ENCODE data around the gene RPTOR. TPM values are rescaled to one million over a fixed set of nuclear protein-coding genes. Genes with fewer than 3 reads are reported as not detected.

The RPTOR gene
- total RNA-seq, 4 donors from 2014 or later = 19.0 to 48.3 (median 27.3) TPM

DNA sequence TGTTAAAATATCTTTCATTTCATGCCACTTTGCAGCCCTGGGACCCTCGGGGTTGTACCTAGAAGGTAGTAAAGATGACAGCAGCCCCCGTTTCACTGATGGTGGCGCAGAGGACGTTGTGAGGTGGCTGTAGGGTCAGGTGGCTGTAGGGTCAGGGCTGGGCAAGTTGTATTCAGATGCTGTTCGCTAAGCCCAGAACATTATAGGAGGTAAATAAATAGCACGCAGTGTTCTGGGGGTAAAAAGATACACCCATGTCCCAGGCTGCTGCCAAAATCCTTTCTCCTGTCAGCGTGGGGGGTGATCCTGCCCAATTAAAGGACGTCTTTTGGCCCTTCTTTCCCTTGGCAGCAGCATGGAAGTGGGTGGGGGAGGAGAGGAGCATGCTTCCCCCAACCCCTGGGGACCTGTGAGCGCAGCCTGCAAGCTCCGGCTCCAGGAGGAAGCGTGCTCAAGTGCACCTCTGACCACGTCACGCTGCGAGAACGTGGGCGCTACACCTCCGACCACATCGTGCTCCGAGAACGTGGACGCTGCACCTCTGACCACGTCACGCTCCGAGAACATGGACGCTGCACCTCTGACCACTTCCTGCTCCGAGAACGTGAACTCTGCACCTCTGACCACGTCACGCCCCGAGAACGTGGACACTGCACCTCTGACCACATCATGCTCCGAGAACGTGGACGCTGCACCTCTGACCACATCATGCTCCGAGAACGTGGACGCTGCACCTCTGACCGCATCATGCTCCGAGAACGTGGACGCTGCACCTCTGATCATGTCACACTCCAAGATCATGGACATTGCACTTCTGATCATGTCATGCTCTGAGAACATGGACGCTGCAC is 182.1 kb downstream of the RPTOR start:
- DNase-seq = no peak
- no peaks in the 10 kb centered on the region for H3K4me1 ChIP-seq
- no peak overlapping the region for H3K4me3 ChIP-seq
- no peaks in the 10 kb centered on the region for H3K36me3 ChIP-seq
- H3K27ac ChIP-seq = no peak overlapping the region
- no peaks in the 10 kb centered on the region for H3K27me3 ChIP-seq
- TF ChIP-seq POLR2A (IDR thresholded peaks at IDR 0.05) = no peak
- TF ChIP-seq, protein P1, sequence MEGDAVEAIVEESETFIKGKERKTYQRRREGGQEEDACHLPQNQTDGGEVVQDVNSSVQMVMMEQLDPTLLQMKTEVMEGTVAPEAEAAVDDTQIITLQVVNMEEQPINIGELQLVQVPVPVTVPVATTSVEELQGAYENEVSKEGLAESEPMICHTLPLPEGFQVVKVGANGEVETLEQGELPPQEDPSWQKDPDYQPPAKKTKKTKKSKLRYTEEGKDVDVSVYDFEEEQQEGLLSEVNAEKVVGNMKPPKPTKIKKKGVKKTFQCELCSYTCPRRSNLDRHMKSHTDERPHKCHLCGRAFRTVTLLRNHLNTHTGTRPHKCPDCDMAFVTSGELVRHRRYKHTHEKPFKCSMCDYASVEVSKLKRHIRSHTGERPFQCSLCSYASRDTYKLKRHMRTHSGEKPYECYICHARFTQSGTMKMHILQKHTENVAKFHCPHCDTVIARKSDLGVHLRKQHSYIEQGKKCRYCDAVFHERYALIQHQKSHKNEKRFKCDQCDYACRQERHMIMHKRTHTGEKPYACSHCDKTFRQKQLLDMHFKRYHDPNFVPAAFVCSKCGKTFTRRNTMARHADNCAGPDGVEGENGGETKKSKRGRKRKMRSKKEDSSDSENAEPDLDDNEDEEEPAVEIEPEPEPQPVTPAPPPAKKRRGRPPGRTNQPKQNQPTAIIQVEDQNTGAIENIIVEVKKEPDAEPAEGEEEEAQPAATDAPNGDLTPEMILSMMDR (IDR thresholded peaks at IDR 0.05) = no peak
- H3K9me3 ChIP-seq = no peaks in the 10 kb centered on the region
- intact Hi-C loops (cut with DNase I; ENCODE audit: low total_unique reads) = no loop called here

GRCh38 chr17:80727409-80727755 is 182.7 kb downstream of the RPTOR start:
- no peaks in the 10 kb centered on the region for H3K4me1 ChIP-seq
- H3K27me3 ChIP-seq = no peaks in the 10 kb centered on the region
- intact Hi-C loops (cut with DNase I; ENCODE audit: low total_unique reads) = no loop called here
- no peak for TF ChIP-seq POLR2A (IDR thresholded peaks at IDR 0.05)
- TF ChIP-seq, protein P1 (IDR thresholded peaks at IDR 0.05) = no peak
- DNase-seq = no peak
- H3K9me3 ChIP-seq = no peaks in the 10 kb centered on the region
- no peaks in the 10 kb centered on the region for H3K36me3 ChIP-seq
- H3K27ac ChIP-seq = no peak overlapping the region
- H3K4me3 ChIP-seq = no peak overlapping the region

DNA sequence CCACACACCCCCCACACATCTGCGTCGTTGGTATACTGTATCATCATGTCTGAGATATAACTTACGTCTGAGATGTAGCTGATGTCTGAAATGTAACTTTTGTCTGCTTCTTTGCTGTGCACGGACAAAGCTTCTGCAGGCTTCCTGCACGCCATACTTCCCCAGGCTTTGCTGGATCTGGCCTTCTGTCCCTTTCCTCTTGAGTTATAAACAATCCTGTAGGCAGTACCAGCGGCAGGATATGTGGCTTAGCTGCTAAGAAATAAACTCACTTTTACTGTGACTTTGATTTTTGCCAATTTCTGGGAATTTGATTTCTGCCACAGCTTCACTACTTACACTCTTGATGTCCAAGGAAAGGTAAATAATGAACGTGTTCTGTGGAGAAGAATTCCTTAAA is 184.4 kb downstream of the RPTOR start:
- intact Hi-C loops (cut with DNase I; ENCODE audit: low total_unique reads) = no loop called here
- H3K4me1 ChIP-seq = no peaks in the 10 kb centered on the region
- no peaks in the 10 kb centered on the region for H3K36me3 ChIP-seq
- no peak overlapping the region for H3K4me3 ChIP-seq
- DNase-seq = no peak
- no peak overlapping the region for H3K27ac ChIP-seq
- no peak for TF ChIP-seq POLR2A (IDR thresholded peaks at IDR 0.05)
- TF ChIP-seq, protein P1 (IDR thresholded peaks at IDR 0.05) = no peak
- no peaks in the 10 kb centered on the region for H3K9me3 ChIP-seq
- no peaks in the 10 kb centered on the region for H3K27me3 ChIP-seq

DNA sequence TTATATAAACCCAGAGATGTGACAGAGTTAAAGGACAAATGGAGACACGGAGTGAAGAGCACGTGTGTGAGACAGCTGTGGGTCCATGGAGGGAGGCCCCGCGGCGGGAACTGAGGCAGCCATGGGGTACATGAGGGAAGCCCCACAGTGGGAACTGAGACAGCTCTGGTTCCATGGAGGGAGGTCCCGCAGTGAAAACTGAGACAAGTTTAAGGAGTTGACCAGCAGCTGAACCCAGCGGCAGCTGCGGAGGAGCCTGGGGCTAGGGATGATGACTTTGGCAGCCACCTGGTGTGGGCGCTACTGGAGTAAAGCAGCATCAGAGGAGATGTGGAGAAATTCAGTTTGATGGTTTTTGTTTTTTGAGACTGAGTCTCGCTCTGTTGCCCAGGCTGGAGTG is 185.1 kb downstream of the RPTOR start:
- Histone ChIP-seq H3K27me3 (no peaks in the 10 kb centered on the region), H3K9me3 (no peaks in the 10 kb centered on the region), H3K4me3 (no peak overlapping the region), H3K27ac (no peak overlapping the region), H3K4me1 (no peaks in the 10 kb centered on the region), H3K36me3 (no peaks in the 10 kb centered on the region)
- DNase-seq = no peak
- no peak for TF ChIP-seq POLR2A (IDR thresholded peaks at IDR 0.05)
- intact Hi-C loops (cut with DNase I; ENCODE audit: low total_unique reads) = no loop called here

GRCh38 chr17:80730739-80731138 is 186.1 kb downstream of the RPTOR start:
- no peak for DNase-seq
- Histone ChIP-seq H3K4me3 (no peak overlapping the region), H3K36me3 (no peaks in the 10 kb centered on the region), H3K9me3 (no peaks in the 10 kb centered on the region), H3K4me1 (no peaks in the 10 kb centered on the region), H3K27me3 (no peaks in the 10 kb centered on the region), H3K27ac (no peak overlapping the region)
- intact Hi-C loops (cut with DNase I; ENCODE audit: low total_unique reads) = no loop called here
- TF ChIP-seq, protein P1 (IDR thresholded peaks at IDR 0.05) = no peak
- no peak for TF ChIP-seq POLR2A (IDR thresholded peaks at IDR 0.05)
